SK-N-SH treated with all-trans-retinoic acid at 6 μM for 48 hours (cell line): ENCODE data around the gene TMEM165.

ENCODE experiments used
- ATAC-seq: fragments of 200-7000 bp; cut with Tn5 transposase; 3 replicates; pipeline ENCODE4 v1.9.1; 2020; ENCODE audit warnings: mild to moderate bottlenecking, moderate library complexity
- ARNTL ChIP-seq: fragments of 450-650 bp; formaldehyde crosslinking; IDR thresholded peaks from 2 replicates; pipeline ENCODE4 v1.5.0; 2020; ENCODE audit warnings: low read depth, mild to moderate bottlenecking, moderate library complexity, borderline replicate concordance
- BACH2 ChIP-seq: fragments of 250-450 bp; sonication (Bioruptor Pico); IDR thresholded peaks from 2 replicates; pipeline ENCODE4 v1.9.0; 2021; ENCODE audit warnings: mild to moderate bottlenecking, borderline replicate concordance
- CSDC2 ChIP-seq: fragments of 250-450 bp; sonication (Bioruptor Pico); IDR thresholded peaks from 2 replicates; pipeline ENCODE4 v1.5.0; 2020; ENCODE audit warnings: mild to moderate bottlenecking, moderate library complexity
- ESRRG ChIP-seq: fragments of 250-450 bp; sonication (Bioruptor Pico); IDR thresholded peaks from 2 replicates; pipeline ENCODE4 v1.6.1; 2021; ENCODE audit warnings: mild to moderate bottlenecking
- GLIS3 ChIP-seq: fragments of 250-450 bp; sonication (Bioruptor Pico); IDR thresholded peaks from 2 replicates; pipeline ENCODE4 v1.5.0; 2020; ENCODE audit warnings: mild to moderate bottlenecking, moderate library complexity
- ISL1 ChIP-seq: fragments of 250-450 bp; sonication (Bioruptor Pico); IDR thresholded peaks from 2 replicates; pipeline ENCODE4 v2.1.2; 2022; ENCODE audit warnings: mild to moderate bottlenecking, moderate library complexity
- OSR1 ChIP-seq: fragments of 250-450 bp; sonication (Bioruptor Pico); IDR thresholded peaks from 2 replicates; pipeline ENCODE4 v1.8.0; 2022; ENCODE audit warnings: moderate library complexity, mild to moderate bottlenecking, inconsistent platforms
- POU6F1 ChIP-seq: fragments of 250-450 bp; sonication (Bioruptor Pico); IDR thresholded peaks from 2 replicates; pipeline ENCODE4 v1.8.0; 2021; ENCODE audit warnings: low read depth, mild to moderate bottlenecking, moderate library complexity, borderline replicate concordance
- SNAI2 ChIP-seq: fragments of 250-450 bp; sonication (Bioruptor Pico); IDR thresholded peaks from 2 replicates; pipeline ENCODE4 v1.5.0; 2020; ENCODE audit warnings: mild to moderate bottlenecking, moderate library complexity
- TCF4 ChIP-seq: fragments of 250-450 bp; sonication (Bioruptor Pico); IDR thresholded peaks from 2 replicates; pipeline ENCODE4 v1.8.0; 2021; ENCODE audit warnings: mild to moderate bottlenecking, moderate library complexity, borderline replicate concordance
- TOX ChIP-seq: fragments of 250-450 bp; sonication (Bioruptor Pico); IDR thresholded peaks from 2 replicates; pipeline ENCODE4 v1.8.0; 2021; ENCODE audit warnings: mild to moderate bottlenecking, moderate library complexity, borderline replicate concordance
- ZC3H10 ChIP-seq: fragments of 250-450 bp; sonication (Bioruptor Pico); IDR thresholded peaks from 2 replicates; pipeline ENCODE4 v1.5.1; 2021; ENCODE audit warnings: mild to moderate bottlenecking, moderate library complexity
- ZFP3 ChIP-seq: fragments of 250-450 bp; sonication (Bioruptor Pico); IDR thresholded peaks from 2 replicates; pipeline ENCODE4 v1.5.0; 2020; ENCODE audit warnings: mild to moderate bottlenecking, moderate library complexity
- ZFP30 ChIP-seq: fragments of 450-650 bp; formaldehyde crosslinking; IDR thresholded peaks from 2 replicates; pipeline ENCODE4 v1.5.0; 2022; ENCODE audit warnings: mild to moderate bottlenecking, moderate library complexity
- ZNF565 ChIP-seq: fragments of 450-650 bp; formaldehyde crosslinking; conservative IDR thresholded peaks from 2 replicates; pipeline ENCODE4 v1.5.0; 2020; ENCODE audit warnings: low read depth, mild to moderate bottlenecking, moderate library complexity
- ZNF70 ChIP-seq: fragments of 450-650 bp; formaldehyde crosslinking; IDR thresholded peaks from 2 replicates; pipeline ENCODE4 v1.5.0; 2020; ENCODE audit warnings: mild to moderate bottlenecking, moderate library complexity
- ZNF8 ChIP-seq: fragments of 450-650 bp; formaldehyde crosslinking; IDR thresholded peaks from 2 replicates; pipeline ENCODE4 v1.5.0; 2020; ENCODE audit warnings: mild to moderate bottlenecking, moderate library complexity
- TF ChIP-seq, protein P1 (sequence below): fragments of 250-450 bp; sonication (Bioruptor Pico); IDR thresholded peaks from 2 replicates; pipeline ENCODE4 v1.5.0; 2020; ENCODE audit warnings: mild to moderate bottlenecking, moderate library complexity
- TF ChIP-seq, protein P2 (sequence below): fragments of 250-450 bp; sonication (Bioruptor Pico); IDR thresholded peaks from 2 replicates; pipeline ENCODE4 v1.8.0; 2020; ENCODE audit warnings: mild to moderate bottlenecking, moderate library complexity, borderline replicate concordance

Gene TMEM165

DNA sequence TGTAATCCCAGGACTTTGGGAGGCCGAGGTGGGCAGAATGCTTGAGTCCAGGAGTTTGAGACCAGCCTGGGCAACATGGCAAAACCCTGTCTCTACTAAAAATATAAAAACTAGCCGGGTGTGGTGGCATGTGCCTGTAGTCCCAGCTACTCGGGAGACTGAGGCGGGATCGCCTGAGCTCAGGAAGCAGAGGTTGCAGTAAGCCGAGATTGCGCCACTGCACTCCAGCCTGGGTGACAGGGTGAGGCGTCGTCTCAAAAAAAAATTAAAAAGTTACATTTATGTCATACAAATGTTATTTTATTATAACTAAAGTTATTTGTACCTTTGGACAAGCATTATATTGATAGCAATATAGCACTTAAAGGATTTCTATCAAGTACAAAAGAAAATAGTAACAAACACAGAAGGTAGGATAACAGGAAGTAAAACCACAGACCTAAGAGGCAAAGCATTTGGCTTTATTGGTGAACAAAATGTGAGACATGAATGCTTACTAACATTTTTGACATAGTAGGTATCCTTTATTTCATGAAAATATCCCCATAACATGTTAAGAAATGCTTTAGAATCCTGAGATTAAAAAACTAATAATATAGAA, 51.5 kb downstream of the TMEM165 start:
- ATAC-seq, result no peak
- no peak for TF ChIP-seq ZNF70
- no peak for TF ChIP-seq GLIS3 (CRISPR knock-in tag)
- no peak for TF ChIP-seq ISL1
- TF ChIP-seq CSDC2 (CRISPR knock-in tag), result no peak
- no peak for TF ChIP-seq ZFP30
- TF ChIP-seq POU6F1, result no peak
- TF ChIP-seq ZFP3, result no peak
- no peak for TF ChIP-seq ZNF565 (CRISPR knock-in tag)
- TF ChIP-seq, protein P1, sequence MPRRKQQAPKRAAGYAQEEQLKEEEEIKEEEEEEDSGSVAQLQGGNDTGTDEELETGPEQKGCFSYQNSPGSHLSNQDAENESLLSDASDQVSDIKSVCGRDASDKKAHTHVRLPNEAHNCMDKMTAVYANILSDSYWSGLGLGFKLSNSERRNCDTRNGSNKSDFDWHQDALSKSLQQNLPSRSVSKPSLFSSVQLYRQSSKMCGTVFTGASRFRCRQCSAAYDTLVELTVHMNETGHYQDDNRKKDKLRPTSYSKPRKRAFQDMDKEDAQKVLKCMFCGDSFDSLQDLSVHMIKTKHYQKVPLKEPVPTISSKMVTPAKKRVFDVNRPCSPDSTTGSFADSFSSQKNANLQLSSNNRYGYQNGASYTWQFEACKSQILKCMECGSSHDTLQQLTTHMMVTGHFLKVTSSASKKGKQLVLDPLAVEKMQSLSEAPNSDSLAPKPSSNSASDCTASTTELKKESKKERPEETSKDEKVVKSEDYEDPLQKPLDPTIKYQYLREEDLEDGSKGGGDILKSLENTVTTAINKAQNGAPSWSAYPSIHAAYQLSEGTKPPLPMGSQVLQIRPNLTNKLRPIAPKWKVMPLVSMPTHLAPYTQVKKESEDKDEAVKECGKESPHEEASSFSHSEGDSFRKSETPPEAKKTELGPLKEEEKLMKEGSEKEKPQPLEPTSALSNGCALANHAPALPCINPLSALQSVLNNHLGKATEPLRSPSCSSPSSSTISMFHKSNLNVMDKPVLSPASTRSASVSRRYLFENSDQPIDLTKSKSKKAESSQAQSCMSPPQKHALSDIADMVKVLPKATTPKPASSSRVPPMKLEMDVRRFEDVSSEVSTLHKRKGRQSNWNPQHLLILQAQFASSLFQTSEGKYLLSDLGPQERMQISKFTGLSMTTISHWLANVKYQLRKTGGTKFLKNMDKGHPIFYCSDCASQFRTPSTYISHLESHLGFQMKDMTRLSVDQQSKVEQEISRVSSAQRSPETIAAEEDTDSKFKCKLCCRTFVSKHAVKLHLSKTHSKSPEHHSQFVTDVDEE (CRISPR knock-in tag), result no peak

DNA sequence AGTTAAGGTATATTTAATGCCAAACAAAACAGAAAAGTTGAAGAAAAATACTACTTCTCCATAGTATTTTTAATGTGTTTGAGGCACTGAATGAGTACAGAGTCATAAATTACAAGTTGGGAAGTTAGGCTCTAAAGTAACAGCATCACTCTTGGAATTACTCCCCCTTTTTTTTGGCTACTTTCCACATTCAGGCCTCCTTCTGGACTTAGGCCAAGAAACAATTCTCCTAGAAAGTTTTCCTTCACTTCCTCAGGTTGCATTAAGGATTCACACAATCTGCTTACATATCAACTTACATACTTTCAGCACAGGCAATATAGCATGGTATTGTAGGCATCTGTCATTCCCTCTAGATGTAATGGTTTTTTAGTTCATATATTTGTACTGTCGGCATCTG, 52.1 kb downstream of the TMEM165 start:
- ATAC-seq, result peak; percentile 25
- no peak for TF ChIP-seq ZNF8

- no peak for TF ChIP-seq ZC3H10 (CRISPR knock-in tag)
- no peak for ATAC-seq
Measured at GRCh38 chr4:55450566-55450965, 54.8 kb downstream of the TMEM165 start.

- ATAC-seq, result peak; percentile 93
- TF ChIP-seq POU6F1 (no peak), CSDC2 (CRISPR knock-in tag) (no peak), ESRRG (no peak), GLIS3 (CRISPR knock-in tag) (no peak)
- TF ChIP-seq, all 23 proteins: peak for 0
Measured at GRCh38 chr4:55458164-55458563, 62.4 kb downstream of the TMEM165 start.

DNA sequence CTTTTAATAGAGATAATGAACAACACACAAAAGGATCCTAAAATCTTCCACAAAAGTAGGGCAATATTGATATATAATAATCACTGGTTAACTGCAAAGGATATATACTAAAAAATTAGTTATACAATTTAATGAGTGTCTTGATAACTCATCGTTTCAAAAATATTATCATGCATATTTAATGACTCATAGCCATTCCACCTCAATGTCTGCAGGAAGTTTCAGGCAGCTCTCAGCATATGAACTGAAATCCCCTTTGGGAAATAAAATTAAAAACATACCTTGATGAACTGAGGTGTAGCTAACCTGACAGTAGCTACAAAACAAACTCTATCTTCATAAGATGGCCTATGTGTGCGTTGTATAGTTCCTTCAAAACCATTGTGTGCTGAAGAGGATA, 62.9 kb downstream of the TMEM165 start:
- no peak for TF ChIP-seq SNAI2
- peak; percentile 84 for ATAC-seq

GRCh38 chr4:55466001-55466400, 70.2 kb downstream of the TMEM165 start:
- no peak for ATAC-seq

DNA sequence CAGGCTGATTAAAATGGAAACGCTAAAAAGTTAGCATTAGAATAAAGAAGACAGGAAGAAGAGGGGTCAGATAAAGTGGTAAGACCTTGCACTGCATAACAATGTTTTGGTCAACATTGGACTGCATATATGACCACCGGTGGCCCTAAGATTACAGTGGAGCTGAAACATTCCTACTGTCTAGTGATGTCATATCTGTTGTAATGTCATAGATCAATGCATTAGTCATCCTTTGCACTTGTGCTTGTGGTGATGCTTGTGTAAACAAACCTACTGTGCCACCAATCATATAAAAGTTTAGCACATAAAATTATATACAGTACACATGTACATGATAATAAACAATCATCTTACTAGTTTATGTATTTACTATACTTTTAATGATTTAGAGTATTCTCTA, 73.0 kb downstream of the TMEM165 start:
- ATAC-seq, result no peak
- TF ChIP-seq ZC3H10 (CRISPR knock-in tag) (no peak), TCF4 (no peak), ZFP3 (no peak), ISL1 (no peak), CSDC2 (CRISPR knock-in tag) (no peak), ZNF70 (no peak), ZNF8 (no peak), ZNF565 (CRISPR knock-in tag) (no peak), BACH2 (no peak), OSR1 (CRISPR knock-in tag) (no peak), GLIS3 (CRISPR knock-in tag) (no peak), ARNTL (CRISPR knock-in tag) (no peak), SNAI2 (no peak), TOX (CRISPR knock-in tag) (no peak)
- TF ChIP-seq, protein P1 (CRISPR knock-in tag), result no peak

More at GRCh38 chr4:55466001-55466400, 70.2 kb downstream of the TMEM165 start:
- TF ChIP-seq CSDC2 (CRISPR knock-in tag) (no peak), TOX (CRISPR knock-in tag) (no peak), TCF4 (no peak)
- TF ChIP-seq, protein P2, sequence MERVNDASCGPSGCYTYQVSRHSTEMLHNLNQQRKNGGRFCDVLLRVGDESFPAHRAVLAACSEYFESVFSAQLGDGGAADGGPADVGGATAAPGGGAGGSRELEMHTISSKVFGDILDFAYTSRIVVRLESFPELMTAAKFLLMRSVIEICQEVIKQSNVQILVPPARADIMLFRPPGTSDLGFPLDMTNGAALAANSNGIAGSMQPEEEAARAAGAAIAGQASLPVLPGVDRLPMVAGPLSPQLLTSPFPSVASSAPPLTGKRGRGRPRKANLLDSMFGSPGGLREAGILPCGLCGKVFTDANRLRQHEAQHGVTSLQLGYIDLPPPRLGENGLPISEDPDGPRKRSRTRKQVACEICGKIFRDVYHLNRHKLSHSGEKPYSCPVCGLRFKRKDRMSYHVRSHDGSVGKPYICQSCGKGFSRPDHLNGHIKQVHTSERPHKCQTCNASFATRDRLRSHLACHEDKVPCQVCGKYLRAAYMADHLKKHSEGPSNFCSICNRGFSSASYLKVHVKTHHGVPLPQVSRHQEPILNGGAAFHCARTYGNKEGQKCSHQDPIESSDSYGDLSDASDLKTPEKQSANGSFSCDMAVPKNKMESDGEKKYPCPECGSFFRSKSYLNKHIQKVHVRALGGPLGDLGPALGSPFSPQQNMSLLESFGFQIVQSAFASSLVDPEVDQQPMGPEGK (CRISPR knock-in tag), result no peak
